ENCODE data around the gene LARP4B. TPM values are rescaled to one million over a fixed set of nuclear protein-coding genes. Genes with fewer than 3 reads are reported as not detected.

LARP4B gene
- total RNA-seq, 1 donor from 2014 or later, result 101 TPM

GRCh38 chr10:816958-817357 is 114.5 kb downstream of the LARP4B start:
- no peak overlapping the region for H2AFZ ChIP-seq (ENCODE audit: low read depth, low read length)
- no peak overlapping the region for H3K4me3 ChIP-seq (ENCODE audit: insufficient read depth, low read depth, low read length)
- no peaks in the 10 kb centered on the region for H3K9me3 ChIP-seq (ENCODE audit: insufficient read depth, low read depth, low read length)
- no peak overlapping the region for H3K4me2 ChIP-seq (ENCODE audit: low read length)
- Mint-ChIP-seq H3K4me3 (ENCODE audit: unreplicated experiment) (no peak overlapping the region), H3K36me3 (ENCODE audit: low read depth, unreplicated experiment) (peaks cover 47% of the 10 kb centered on the region), H3K27me3 (ENCODE audit: low read depth, unreplicated experiment) (no peaks in the 10 kb centered on the region), H3K9me3 (ENCODE audit: unreplicated experiment) (no peaks in the 10 kb centered on the region), H3K4me1 (ENCODE audit: low read depth, unreplicated experiment) (peaks cover 48% of the 10 kb centered on the region), H3K27ac (ENCODE audit: unreplicated experiment) (no peak overlapping the region)
- H3K4me1 ChIP-seq (ENCODE audit: insufficient read depth, low read length), result peaks cover 22% of the 10 kb centered on the region
- peaks cover 6% of the 10 kb centered on the region for H3K79me2 ChIP-seq (ENCODE audit: insufficient read depth, low read length)
- peaks cover 63% of the 10 kb centered on the region for H3K36me3 ChIP-seq (ENCODE audit: insufficient read depth, low read length)
- no peak overlapping the region for H3K9ac ChIP-seq (ENCODE audit: low read length)
- no peak for FAIRE-seq
- H4K20me1 ChIP-seq (ENCODE audit: insufficient read depth, low read length), result peaks cover 65% of the 10 kb centered on the region
- TF ChIP-seq EZH2 (IDR thresholded peaks at IDR 0.05; ENCODE audit: insufficient read depth, low read length), result no peak
- TF ChIP-seq, protein P1, sequence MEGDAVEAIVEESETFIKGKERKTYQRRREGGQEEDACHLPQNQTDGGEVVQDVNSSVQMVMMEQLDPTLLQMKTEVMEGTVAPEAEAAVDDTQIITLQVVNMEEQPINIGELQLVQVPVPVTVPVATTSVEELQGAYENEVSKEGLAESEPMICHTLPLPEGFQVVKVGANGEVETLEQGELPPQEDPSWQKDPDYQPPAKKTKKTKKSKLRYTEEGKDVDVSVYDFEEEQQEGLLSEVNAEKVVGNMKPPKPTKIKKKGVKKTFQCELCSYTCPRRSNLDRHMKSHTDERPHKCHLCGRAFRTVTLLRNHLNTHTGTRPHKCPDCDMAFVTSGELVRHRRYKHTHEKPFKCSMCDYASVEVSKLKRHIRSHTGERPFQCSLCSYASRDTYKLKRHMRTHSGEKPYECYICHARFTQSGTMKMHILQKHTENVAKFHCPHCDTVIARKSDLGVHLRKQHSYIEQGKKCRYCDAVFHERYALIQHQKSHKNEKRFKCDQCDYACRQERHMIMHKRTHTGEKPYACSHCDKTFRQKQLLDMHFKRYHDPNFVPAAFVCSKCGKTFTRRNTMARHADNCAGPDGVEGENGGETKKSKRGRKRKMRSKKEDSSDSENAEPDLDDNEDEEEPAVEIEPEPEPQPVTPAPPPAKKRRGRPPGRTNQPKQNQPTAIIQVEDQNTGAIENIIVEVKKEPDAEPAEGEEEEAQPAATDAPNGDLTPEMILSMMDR (IDR thresholded peaks at IDR 0.05; ENCODE audit: insufficient read depth, low read depth, low read length), result no peak
- H3K27me3 ChIP-seq (ENCODE audit: insufficient read depth, low read length), result no peaks in the 10 kb centered on the region
- no peak for DNase-seq (ENCODE audit: low read depth)
- H3K27ac ChIP-seq (ENCODE audit: low read depth, low read length), result no peak overlapping the region

DNA sequence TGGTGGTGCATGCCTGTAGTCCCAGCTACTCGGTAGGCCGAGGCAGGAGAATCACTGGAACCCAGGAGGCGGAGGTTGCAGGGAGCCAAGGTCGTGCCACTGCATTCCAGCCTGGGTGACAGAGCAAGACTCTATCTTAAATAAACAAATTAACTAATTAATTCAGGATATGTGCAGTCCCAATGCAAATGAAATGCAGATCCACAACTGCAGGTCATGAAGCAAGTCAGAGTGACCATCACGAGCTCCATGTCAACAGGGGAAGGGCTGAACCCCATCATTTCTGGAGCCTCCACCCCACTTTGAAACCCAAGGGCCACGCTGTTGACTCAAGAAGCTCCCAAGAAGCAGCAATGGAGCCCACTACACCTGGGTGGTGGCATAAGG is 115.4 kb downstream of the LARP4B start:
- H3K9ac ChIP-seq (ENCODE audit: low read length), result no peak overlapping the region
- H3K27ac Mint-ChIP-seq (ENCODE audit: unreplicated experiment), result peak overlapping the region; percentile 26
- H3K4me1 Mint-ChIP-seq (ENCODE audit: low read depth, unreplicated experiment), result peaks cover 51% of the 10 kb centered on the region
- H3K4me3 Mint-ChIP-seq (ENCODE audit: unreplicated experiment), result no peak overlapping the region
- no peaks in the 10 kb centered on the region for H3K27me3 ChIP-seq (ENCODE audit: insufficient read depth, low read length)
- peaks cover 17% of the 10 kb centered on the region for H3K4me1 ChIP-seq (ENCODE audit: insufficient read depth, low read length)
- H3K79me2 ChIP-seq (ENCODE audit: insufficient read depth, low read length), result peaks cover 6% of the 10 kb centered on the region
- H4K20me1 ChIP-seq (ENCODE audit: insufficient read depth, low read length), result peaks cover 58% of the 10 kb centered on the region
- no peak overlapping the region for H2AFZ ChIP-seq (ENCODE audit: low read depth, low read length)
- H3K4me2 ChIP-seq (ENCODE audit: low read length), result no peak overlapping the region
- TF ChIP-seq EZH2 (IDR thresholded peaks at IDR 0.05; ENCODE audit: insufficient read depth, low read length), result no peak
- TF ChIP-seq, protein P1 (IDR thresholded peaks at IDR 0.05; ENCODE audit: insufficient read depth, low read depth, low read length), result no peak
- H3K9me3 Mint-ChIP-seq (ENCODE audit: unreplicated experiment), result no peaks in the 10 kb centered on the region
- no peak overlapping the region for H3K27ac ChIP-seq (ENCODE audit: low read depth, low read length)
- peaks cover 65% of the 10 kb centered on the region for H3K36me3 ChIP-seq (ENCODE audit: insufficient read depth, low read length)
- no peaks in the 10 kb centered on the region for H3K27me3 Mint-ChIP-seq (ENCODE audit: low read depth, unreplicated experiment)
- DNase-seq (ENCODE audit: low read depth) (no peak), FAIRE-seq (no peak)
- peaks cover 44% of the 10 kb centered on the region for H3K36me3 Mint-ChIP-seq (ENCODE audit: low read depth, unreplicated experiment)
- H3K9me3 ChIP-seq (ENCODE audit: insufficient read depth, low read depth, low read length), result no peaks in the 10 kb centered on the region
- H3K4me3 ChIP-seq (ENCODE audit: insufficient read depth, low read depth, low read length), result no peak overlapping the region

DNA sequence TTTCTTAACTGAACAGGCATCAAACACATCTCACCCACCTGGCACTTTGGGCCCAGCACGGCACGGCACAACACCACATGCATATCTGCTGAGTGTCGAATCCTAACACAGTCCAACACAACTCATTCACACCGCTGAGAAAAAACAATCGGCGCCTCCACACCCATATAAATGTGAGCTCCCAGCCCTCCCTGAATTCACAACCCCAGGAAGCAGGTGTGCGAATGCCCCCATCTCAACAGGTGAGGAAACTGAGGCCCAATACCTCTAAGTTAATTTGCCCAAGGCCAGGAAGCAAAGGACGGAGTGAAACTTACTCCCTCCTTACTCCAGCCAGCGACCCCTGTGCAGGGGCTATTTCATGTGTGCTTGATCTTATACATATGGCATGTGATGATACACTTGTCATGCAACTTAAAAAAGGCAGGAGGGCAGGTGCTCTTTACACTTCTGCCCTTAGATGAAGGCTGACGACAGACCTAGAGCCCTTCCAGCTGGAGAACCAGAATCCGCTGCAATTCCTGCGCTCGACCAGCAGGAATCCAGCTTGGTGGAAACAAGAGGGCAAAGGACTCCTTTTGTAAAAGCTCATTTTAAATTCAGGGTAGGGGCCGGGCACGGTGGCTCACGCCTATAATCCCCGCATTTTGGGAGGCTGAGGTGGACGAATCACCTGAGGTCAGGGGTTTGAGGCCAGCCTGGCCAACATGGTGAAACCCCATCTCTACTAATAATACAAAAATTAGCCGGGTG is 116.0 kb downstream of the LARP4B start:
- Mint-ChIP-seq H3K9me3 (ENCODE audit: unreplicated experiment) (no peaks in the 10 kb centered on the region), H3K4me1 (ENCODE audit: low read depth, unreplicated experiment) (peaks cover 48% of the 10 kb centered on the region), H3K36me3 (ENCODE audit: low read depth, unreplicated experiment) (peaks cover 39% of the 10 kb centered on the region), H3K27me3 (ENCODE audit: low read depth, unreplicated experiment) (no peaks in the 10 kb centered on the region), H3K27ac (ENCODE audit: unreplicated experiment) (peak overlapping the region; percentile 26), H3K4me3 (ENCODE audit: unreplicated experiment) (no peak overlapping the region)
- H2AFZ ChIP-seq (ENCODE audit: low read depth, low read length), result no peak overlapping the region
- no peak overlapping the region for H3K4me2 ChIP-seq (ENCODE audit: low read length)
- peaks cover 54% of the 10 kb centered on the region for H4K20me1 ChIP-seq (ENCODE audit: insufficient read depth, low read length)
- H3K27me3 ChIP-seq (ENCODE audit: insufficient read depth, low read length), result no peaks in the 10 kb centered on the region
- no peak for TF ChIP-seq EZH2 (IDR thresholded peaks at IDR 0.05; ENCODE audit: insufficient read depth, low read length)
- TF ChIP-seq, protein P1 (IDR thresholded peaks at IDR 0.05; ENCODE audit: insufficient read depth, low read depth, low read length), result no peak
- peaks cover 17% of the 10 kb centered on the region for H3K4me1 ChIP-seq (ENCODE audit: insufficient read depth, low read length)
- DNase-seq (ENCODE audit: low read depth) (no peak), FAIRE-seq (no peak)
- H3K9me3 ChIP-seq (ENCODE audit: insufficient read depth, low read depth, low read length), result no peaks in the 10 kb centered on the region
- no peak overlapping the region for H3K4me3 ChIP-seq (ENCODE audit: insufficient read depth, low read depth, low read length)
- peaks cover 6% of the 10 kb centered on the region for H3K79me2 ChIP-seq (ENCODE audit: insufficient read depth, low read length)
- H3K9ac ChIP-seq (ENCODE audit: low read length), result no peak overlapping the region
- no peak overlapping the region for H3K27ac ChIP-seq (ENCODE audit: low read depth, low read length)
- peaks cover 63% of the 10 kb centered on the region for H3K36me3 ChIP-seq (ENCODE audit: insufficient read depth, low read length)

All from astrocyte (in vitro differentiated cells and primary cell).